ENCODE results near the gene LAMB4. TPM values are rescaled to one million over a fixed set of nuclear protein-coding genes. Genes with fewer than 3 reads are reported as not detected.
A peak's percentile ranks its signal among the peaks of the same experiment; 100 is the strongest.

LAMB4 gene
- total and polyA plus RNA-seq, 12 donors = 0.15 to 0.69 (median 0.25) TPM; not detected in 3

DNA sequence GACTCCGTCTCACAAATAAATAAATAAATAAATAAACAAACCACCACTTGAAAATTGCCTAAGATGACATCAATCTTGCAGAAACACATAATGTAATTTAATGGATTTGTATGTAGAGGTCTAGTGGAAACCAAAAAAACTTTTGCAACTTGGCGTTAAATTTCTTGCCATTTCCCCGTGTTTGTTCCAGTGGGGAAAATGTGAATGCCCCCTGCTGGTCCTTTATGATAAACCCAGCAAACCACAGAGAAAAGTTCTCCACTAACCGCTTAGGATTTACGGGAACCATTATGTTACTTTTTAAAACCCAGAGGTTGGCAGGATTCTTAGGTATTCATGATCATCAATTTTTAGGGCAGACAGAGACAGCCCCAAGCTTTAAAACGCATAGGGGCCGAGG, 32.5 kb downstream of the LAMB4 start:
- DNase-seq (no peak), ATAC-seq (no peak)
- H3K27me3 ChIP-seq = no peaks in the 10 kb centered on the region
- no peak overlapping the region for H3K27ac ChIP-seq
- no peak overlapping the region for H3K4me3 ChIP-seq
- no peaks in the 10 kb centered on the region for H3K9me3 ChIP-seq
- WGBS, 2 donors = 76 to 79% methylated on average over 7 of the region's 7 CpGs
- TF ChIP-seq CTCF (IDR thresholded peaks at IDR 0.05) = peak; percentile 16 to 62 (median 42)
- H3K4me1 ChIP-seq = peaks cover 0 to 35% (median 26%) of the 10 kb centered on the region in 9 donors
- H3K36me3 ChIP-seq = no peaks in the 10 kb centered on the region
- intact Hi-C loops (cut with DNase I) = loop anchor here in 3 of 10 donors (5.0 to 10.0 kb wide), 2 partner anchors 93 to 95 kb away; partner anchors contain the start of gene LAMB1 (in 3 of the 3)

GRCh38 chr7:108096996-108097395, 33.2 kb downstream of the LAMB4 start:
- Histone ChIP-seq H3K27me3 (no peaks in the 10 kb centered on the region), H3K9me3 (no peaks in the 10 kb centered on the region), H3K4me3 (no peak overlapping the region), H3K27ac (no peak overlapping the region), H3K4me1 (peaks cover 0 to 35% (median 26%) of the 10 kb centered on the region in 9 donors), H3K36me3 (no peaks in the 10 kb centered on the region)
- no peak for TF ChIP-seq CTCF (IDR thresholded peaks at IDR 0.05)
- intact Hi-C loops (cut with DNase I) = loop anchor here in 3 of 10 donors (5.0 to 10.0 kb wide), 2 partner anchors 92 to 95 kb away; partner anchors contain the start of gene LAMB1 (in 3 of the 3)
- no peak for DNase-seq
- no peak for ATAC-seq
- WGBS, 2 donors = 93 to 96% methylated on average over 4 of the region's 4 CpGs

- intact Hi-C loops (cut with DNase I) = loop anchor here in 3 of 10 donors (5.0 to 10.0 kb wide), 2 partner anchors 90 to 93 kb away; partner anchors contain the start of gene LAMB1 (in 3 of the 3)
- peak in 1 of 2 donors; percentile 20 for DNase-seq
Measured at GRCh38 chr7:108094933-108095710, 35.0 kb downstream of the LAMB4 start.

More at GRCh38 chr7:108094933-108095710, 35.0 kb downstream of the LAMB4 start:
- ATAC-seq = peak; percentile 44 to 90 (median 76)
- Histone ChIP-seq H3K4me1 (peaks cover 0 to 35% (median 26%) of the 10 kb centered on the region in 9 donors), H3K27me3 (no peaks in the 10 kb centered on the region), H3K36me3 (no peaks in the 10 kb centered on the region), H3K9me3 (no peaks in the 10 kb centered on the region), H3K27ac (peak overlapping the region in 8 of 10 donors; percentile 4 to 85 (median 69)), H3K4me3 (peak overlapping the region in 5 of 10 donors; percentile 5 to 34 (median 24))
- WGBS, 2 donors = 29 to 30% methylated on average over 7 of the region's 7 CpGs
- TF ChIP-seq CTCF (IDR thresholded peaks at IDR 0.05) = no peak
